GM12892 (cell line): ENCODE measurements around the gene ESPL1.

Source experiments
- DNase-seq: peaks from one replicate; pipeline ENCODE4 v3.0.0; 2011; ENCODE audit not compliant: insufficient read length
- FAIRE-seq: peaks from 2 replicates; lab custom pipeline; 2011; peaks lifted over from hg19 to GRCh38; lab: Jason Lieb, UNC
- POLR2A ChIP-seq: IDR thresholded peaks from 2 replicates; pipeline ENCODE4 v1.6.1; 2011; ENCODE audit warnings: low read depth, low read length, control low read depth
- POLR2AphosphoS5 ChIP-seq: IDR thresholded peaks from 2 replicates; pipeline ENCODE4 v1.6.1; 2011; ENCODE audit warnings: low read depth, low read length, control low read depth
- TAF1 ChIP-seq: IDR thresholded peaks from 2 replicates; pipeline ENCODE4 v1.6.1; 2011; ENCODE audit warnings: low read depth, mild to moderate bottlenecking, control low read depth, low read length, borderline replicate concordance

ESPL1 gene

DNA sequence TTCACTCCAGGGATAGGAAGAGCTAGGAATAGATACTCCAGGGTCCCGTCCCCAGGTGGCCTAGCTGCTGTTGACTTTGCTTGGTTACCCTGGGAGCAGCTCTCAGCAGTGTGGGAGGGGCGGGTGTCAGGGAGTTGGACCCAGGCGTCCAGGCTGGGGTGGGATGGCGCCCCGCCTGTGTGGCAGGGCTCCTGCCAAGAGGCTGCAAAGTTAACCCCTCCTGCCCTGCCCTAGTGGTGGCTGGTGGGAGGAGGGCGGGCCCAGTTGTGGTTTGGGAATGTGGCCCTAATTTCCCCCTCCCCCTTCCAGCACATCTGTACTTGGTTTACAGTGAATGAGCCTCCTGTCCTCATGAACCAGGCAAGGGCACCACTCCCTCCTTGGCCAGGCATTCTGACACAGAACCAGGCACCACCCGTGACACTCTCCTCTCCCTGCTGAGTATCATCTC is 34.4 kb upstream of the ESPL1 start:
- FAIRE-seq: no peak
- DNase-seq: no peak
- TF ChIP-seq POLR2AphosphoS5 (no peak), TAF1 (no peak), POLR2A (no peak)

DNA sequence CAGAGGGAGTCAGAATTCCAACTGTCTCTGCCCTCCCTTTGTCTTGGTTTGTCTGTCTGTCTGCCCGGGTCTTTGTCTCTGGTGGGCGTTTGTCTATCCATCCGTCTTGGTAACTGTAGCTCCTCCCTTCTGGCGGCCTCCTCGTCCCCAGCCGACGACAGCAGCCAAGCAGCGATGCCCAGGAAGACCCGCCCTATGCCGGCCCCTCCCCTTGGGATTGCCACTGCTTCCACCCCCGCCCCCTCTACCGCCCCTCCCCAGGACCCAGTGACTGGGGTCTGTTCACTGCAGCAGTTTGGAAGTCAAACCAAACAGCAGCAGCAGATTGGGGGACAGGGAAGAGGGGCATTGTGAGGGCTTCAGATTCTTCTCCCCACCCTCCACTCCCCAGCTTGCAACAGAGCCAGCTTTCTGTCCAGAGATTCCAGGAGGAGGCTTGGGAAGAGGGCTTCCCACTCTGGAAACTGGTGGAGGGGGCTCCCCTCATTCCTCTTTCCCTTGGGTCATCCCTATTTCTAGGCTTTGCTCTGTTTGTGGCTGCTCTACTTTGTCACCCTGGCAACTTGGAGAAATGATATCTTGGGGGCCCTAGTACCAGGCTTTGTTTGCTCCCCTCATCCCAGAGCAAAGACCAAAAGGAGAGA is 33.7 kb upstream of the ESPL1 start:
- no peak for FAIRE-seq

DNA sequence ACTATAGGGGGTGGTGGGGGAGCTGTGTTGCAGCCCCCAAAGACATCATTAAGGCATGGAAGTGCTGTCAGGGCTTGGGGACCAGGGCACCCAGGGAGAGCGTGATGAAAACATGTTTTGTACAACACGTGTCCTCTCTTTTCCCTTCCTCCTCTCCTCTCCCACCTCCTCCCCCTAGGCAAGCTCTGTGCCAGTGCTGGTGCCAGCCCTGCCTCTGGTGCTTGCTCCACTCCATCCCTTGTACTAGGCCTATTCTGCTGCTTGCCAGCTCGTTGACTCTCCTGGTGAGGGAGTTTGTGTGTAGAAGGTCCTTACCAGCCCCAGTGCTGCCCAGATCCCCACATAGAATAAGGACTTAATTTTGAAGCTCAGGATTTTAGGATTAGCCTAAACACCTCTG is 32.9 kb upstream of the ESPL1 start:
- TF ChIP-seq TAF1: no peak
- DNase-seq (no peak), FAIRE-seq (no peak)

More for the DNA sequence above, 33.7 kb upstream of the ESPL1 start:
- no peak for DNase-seq
- TF ChIP-seq TAF1 (no peak), POLR2AphosphoS5 (no peak)

DNA sequence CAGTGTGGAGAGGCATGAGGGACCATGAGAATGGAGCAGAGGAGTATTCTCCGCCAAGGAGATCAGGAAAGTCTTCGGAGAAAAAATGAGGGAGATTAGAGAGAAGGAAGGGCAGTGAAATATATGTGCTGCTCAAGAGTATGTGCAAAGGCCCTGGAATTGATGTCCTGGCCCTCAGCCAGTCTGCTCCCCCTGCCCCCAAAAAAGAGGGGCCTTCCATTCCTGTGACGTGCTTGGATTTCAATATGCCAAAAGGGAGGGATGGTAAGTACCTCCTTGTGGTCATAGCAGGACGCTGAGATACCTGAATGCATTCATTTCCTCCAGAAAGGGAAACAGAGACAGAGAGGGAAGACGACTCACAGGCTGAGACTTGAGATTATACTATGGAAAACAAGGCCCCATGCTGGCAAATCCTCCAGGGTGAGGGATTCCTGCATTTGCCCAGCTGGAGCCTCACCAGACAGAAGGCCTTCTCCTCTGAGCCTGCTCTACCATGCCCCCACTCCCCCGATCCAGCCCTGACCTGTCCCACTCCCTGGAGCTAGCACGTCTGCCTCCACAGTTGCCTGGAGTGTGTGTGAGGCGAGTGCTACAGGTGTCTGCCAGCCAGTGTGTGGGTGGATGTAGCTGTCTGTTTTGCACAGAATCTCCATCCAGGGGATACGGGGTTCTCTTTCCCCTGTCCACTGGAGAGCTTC is 32.2 kb upstream of the ESPL1 start:
- TF ChIP-seq POLR2AphosphoS5 (no peak), TAF1 (no peak), POLR2A (no peak)
- no peak for DNase-seq
- no peak for FAIRE-seq

DNA sequence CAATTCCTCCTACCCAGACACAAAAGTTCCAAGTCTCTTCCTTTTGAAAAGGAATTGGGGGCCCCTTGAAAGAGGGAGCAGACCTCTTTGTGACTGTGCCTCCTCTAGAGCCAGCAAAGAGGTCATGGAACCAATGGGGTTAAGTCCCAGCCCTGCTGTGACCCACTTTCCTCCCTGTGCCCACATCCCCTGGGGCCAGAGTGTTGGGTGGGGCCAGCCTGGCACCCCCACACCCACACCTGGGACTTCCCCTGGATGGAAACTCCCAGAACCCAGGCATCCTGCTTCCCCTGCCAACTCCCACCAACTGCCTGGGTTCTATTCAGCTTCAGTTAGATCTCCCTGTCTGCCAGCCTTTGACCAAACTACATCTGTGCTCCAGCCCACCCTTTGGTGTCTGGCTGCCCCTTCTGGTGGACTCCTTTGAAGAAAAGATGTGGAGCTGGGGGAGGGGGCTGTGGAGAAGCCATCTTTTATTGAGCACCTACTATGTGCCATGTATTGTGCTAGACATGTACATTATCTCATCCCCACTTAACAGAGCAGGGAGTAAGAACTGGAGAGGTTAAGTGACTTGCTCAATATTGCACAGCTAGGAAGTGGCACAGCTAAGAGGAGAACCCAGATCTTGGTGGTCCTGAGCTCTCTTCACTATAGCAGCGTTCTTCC is 31.5 kb upstream of the ESPL1 start:
- peak; percentile 5 for FAIRE-seq
- no peak for TF ChIP-seq TAF1
- DNase-seq: no peak

DNA sequence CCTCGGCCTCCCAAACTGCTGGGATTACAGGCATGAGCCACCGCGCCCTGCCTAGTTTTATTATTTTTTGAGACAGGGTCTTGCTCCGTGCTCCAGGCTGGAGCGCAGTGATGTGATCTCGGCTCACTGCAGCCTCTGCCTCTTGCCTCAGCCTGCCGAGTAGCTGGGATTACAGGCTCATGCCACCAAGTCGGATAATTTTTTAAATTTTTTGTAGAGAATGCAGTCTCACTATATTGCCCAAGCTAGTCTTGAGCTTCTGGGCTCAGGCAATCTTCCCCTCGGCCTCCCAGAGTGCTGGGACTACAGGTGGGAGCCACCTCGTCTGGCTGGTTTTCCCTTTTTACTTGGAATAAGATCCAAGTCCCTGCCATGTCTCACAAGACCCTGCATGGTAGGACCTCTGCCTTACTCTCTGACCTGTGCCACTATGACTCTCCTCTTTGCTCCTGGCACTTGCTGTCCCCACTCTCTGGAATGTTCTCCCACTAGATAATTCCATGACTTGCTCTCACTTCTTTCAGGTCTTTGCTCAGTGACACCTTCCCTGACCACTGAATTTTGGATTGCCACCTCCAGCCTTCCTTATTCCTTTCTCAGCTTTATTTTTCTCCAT is 28.3 kb upstream of the ESPL1 start:
- FAIRE-seq (no peak), DNase-seq (no peak)
- TF ChIP-seq POLR2A (no peak), TAF1 (no peak), POLR2AphosphoS5 (no peak)

DNA sequence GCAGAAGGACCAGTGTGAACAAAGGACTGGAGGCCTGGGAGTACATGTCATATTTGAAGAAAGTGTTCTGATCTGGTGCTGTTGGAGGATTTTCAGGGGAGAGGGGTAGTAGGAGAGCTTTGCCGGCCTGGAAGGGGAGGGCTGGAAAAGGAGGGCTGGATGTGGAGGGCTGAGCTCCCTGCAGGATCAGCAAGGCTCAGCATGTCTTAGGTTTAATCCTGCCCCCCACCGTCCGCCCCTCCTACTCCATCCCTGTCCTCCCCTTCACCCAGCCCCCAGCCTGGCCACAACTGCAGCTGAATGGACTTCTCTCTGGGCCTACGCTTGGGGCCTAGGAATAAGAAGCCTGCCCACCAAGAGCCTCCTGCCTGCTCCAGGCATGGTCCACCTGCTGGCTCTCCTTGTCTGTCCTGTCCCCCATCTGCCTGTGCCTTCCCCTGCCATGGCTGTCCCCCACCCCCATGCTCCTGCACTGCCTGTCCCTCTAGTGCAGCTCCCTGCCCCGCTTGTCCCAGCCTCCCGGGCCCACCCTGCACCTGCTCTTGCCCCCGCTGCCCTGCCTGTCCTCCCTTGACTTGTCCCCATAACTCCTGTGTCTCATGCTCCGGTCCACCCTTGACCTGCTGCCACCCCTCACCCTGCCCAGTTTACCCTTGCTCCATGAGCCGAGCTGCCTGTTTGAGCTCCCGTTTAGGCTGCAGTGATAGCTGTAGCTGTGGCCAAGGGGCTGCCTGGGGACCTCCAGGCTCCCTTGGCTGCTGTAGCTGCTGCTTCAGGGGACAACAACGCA is 26.3 kb upstream of the ESPL1 start:
- TF ChIP-seq TAF1 (no peak), POLR2A (no peak), POLR2AphosphoS5 (no peak)
- no peak for FAIRE-seq

DNA sequence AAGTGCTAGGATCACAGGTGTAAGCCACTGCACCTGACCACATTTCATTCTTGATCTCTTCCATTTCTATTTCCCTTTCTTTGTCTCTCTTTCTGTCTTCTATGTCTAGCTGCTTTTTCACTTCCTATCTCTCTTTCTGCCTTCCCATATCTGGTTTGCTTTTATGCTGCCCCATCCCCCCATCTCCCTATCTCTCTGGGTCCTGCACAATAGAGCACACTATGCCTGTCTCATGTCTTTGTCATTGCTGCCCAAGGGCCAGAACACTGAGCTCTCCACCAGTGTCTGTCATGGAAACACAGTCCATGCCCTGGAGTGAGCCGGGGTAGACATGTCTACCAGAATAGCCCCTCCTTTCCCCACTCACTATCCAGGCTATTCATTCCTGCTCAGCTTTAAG is 23.8 kb upstream of the ESPL1 start:
- FAIRE-seq (no peak), DNase-seq (no peak)
- TF ChIP-seq TAF1 (no peak), POLR2AphosphoS5 (no peak), POLR2A (no peak)

More for the DNA sequence above, 26.3 kb upstream of the ESPL1 start:
- DNase-seq: no peak

DNA sequence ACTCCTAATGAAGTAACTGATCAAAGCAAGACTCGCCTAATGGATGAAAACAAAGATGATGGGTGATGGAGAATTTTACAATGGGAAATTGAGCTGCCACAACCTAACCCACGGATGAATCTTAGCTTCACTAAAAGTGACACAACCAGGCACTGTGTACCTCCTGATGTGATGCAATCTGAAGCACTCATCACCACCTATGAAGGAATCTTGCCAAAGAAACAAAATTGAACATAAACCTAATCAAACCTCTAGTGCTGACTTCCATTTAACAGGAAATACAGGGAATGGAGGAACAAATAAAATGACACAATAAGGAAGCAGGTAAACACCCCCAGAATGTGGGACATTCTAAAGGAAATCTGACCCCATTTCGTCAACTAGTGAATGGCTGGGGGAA is 22.8 kb upstream of the ESPL1 start:
- FAIRE-seq (no peak), DNase-seq (no peak)
- TF ChIP-seq POLR2AphosphoS5: no peak
- TF ChIP-seq TAF1: no peak
- no peak for TF ChIP-seq POLR2A

DNA sequence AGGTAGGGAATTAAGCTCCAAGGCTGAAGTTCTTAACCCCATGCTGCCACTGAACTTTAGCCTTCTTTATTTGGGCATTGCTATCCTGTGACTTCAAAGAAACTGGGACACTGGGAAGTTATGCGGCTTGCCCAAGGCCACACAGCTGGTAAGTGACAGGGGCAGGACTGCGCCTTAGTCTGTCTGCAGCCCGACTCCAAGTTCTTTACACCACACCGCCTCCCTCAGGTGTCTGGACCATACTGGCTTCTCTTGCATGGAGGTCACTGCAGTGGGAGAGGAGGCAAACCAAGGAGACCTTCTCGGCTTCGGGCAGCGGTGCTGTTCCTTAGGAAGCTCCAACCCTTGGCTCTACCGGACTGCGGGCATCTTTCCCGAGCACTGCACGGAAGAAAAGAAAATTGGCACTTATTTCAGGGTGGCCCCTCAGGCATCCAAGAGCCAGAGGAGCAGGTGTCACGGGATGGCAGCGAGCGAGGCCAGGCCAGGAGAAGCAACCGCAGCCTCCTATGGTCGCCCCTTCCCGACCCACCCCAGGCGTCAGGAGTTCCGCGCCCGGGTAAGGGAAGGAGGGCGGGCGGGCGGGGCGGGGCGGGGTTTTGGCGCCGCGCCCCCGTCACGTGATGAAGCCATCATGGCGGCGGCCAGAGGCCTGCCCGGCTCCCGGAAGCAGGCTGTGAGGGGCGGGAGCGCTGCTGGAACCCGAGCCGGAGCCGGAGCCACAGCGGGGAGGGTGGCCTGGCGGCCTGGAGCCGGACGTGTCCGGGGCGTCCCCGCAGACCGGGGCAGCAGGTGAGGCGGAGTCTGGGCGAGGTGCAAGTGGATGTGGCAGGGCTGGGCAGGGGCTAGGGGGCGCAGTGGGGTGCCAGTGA is 16.4 kb upstream of the ESPL1 start:
- TF ChIP-seq TAF1: no peak
- peak; percentile 19; the same call in 1 of the 2 replicates for TF ChIP-seq POLR2AphosphoS5
- TF ChIP-seq POLR2A: peak; percentile 74
- DNase-seq (peak; percentile 95), FAIRE-seq (peak; percentile 17)

DNA sequence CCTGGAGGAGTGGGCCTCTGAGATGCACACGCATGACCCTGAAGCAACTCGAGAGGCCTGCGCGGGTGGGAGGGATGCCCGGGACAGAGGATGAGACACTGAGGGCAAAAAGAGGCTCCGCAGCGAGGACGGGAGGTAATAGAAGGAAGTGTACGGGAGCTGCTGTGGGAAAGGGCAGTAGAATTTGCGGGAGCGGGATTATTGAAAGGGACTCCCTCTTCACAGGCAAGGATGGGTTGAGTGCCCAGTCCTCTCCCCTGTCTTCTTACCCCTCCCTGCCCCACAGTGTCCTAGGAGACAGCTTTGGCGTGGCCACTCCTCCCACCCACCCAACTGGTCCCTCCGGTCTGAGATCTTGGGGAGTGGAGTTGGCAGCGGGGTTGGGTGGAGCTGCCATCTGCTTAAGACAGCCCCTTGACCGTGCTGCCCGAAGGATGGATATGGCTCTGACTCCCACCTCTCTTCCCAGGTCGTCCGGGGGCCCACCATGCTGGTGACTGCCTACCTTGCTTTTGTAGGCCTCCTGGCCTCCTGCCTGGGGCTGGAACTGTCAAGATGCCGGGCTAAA is 15.7 kb upstream of the ESPL1 start:
- no peak for DNase-seq
- TF ChIP-seq POLR2AphosphoS5 (no peak), POLR2A (no peak), TAF1 (no peak)
- peak; percentile 40 for FAIRE-seq
